Loucy (cell line): ENCODE results near the gene TMEM11.

Experiments
- CTCF ChIP-seq: fragments of 200-600 bp; sonication (generic); conservative IDR thresholded peaks from 2 replicates; pipeline ENCODE4 v1.5.1; 2014; ENCODE audit warnings: mild to moderate bottlenecking, antibody characterized with exemption, low read length
- EZH2phosphoT487 ChIP-seq: fragments of 200-600 bp; IDR thresholded peaks from 2 replicates; pipeline ENCODE4 v1.6.1; 2018; ENCODE audit warnings: antibody characterized with exemption, mild to moderate bottlenecking, moderate library complexity, borderline replicate concordance

- TF ChIP-seq CTCF (no peak), EZH2phosphoT487 (no peak)
These were observed 5.6 kb downstream of the TMEM11 start for GRCh38 chr17:21208352-21208751.
